GM12865 (cell line): Measurements from ENCODE around the gene LIAS.

Source experiments
- DNase-seq: peaks from one replicate; pipeline ENCODE4 v3.0.0; 2010; ENCODE audit warnings: low read depth
- H3K4me3 ChIP-seq: 2 replicates; pipeline ENCODE4 v1.5.1; 2011; ENCODE audit warnings: mild to moderate bottlenecking, low read depth, low read length, control low read depth
- CTCF ChIP-seq: IDR thresholded peaks from 2 replicates; pipeline ENCODE4 v1.5.1; 2011; ENCODE audit warnings: low read length, control low read depth, low read depth, inconsistent platforms; ENCODE audit not compliant: insufficient read depth; ENCODE audit errors: missing control alignments

The LIAS gene

DNA sequence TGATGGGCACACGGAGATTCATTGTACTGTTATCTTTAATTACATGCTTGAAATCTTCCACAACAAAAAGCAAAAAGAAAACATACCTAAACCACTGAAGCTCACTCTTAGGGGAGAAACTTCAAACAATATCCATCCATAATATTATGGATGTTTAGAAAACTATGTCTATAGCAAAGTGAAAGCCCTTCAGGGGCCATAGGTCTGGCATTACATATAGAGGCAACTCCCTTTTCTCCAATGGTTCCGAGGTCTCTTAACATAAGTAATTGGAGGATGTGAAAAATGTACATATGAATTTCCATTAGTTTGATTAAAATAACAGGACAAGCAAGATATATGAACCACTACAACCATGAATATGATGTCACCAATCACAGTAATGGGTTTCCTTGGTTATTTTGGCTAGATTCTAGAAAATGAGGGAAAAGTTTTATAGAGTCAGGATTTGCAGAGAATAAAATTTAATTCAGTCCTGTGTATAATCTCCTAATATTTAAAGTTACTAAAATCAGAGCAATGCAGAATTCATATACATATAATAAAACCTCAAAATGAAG, 57.6 kb downstream of the LIAS start:
- no peak for DNase-seq
- no peak for TF ChIP-seq CTCF
- H3K4me3 ChIP-seq: no peak overlapping the region

GRCh38 chr4:39518484-39518883, 59.6 kb downstream of the LIAS start:
- no peak overlapping the region for H3K4me3 ChIP-seq
- DNase-seq: no peak
- TF ChIP-seq CTCF: no peak

DNA sequence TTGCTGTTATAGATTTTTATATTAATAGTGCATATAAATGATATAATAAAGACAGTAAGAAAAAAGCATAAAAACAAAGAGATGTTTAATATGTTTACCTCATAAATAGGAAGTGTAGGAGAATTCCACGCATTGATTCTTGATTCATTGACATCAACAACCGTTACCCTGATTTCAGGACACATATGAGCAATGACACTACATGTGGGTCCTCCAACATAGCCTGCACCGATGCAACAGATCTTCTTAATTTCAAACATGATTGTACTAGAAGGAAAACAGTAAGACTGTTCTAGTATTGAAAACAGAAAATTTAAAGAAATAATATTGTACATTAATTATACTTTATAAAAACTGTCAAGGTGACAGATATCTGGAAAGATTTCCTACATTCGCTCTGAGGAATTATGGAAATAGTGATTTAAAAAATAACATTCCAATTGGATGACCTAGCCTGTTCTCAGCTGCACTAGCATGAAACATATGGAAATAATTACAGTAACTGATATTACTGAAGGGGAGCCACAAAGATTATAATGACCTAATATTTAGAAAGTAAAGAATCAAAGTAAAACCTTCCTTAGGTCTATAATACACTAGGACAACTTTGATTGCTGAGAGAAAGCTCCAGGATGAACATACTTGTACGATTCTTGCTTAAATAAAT, 62.5 kb downstream of the LIAS start:
- no peak for TF ChIP-seq CTCF
- H3K4me3 ChIP-seq: no peak overlapping the region
- DNase-seq: no peak

GRCh38 chr4:39522068-39522467, 63.2 kb downstream of the LIAS start:
- no peak for DNase-seq
- H3K4me3 ChIP-seq: no peak overlapping the region
- no peak for TF ChIP-seq CTCF

GRCh38 chr4:39524161-39524957, 65.5 kb downstream of the LIAS start:
- H3K4me3 ChIP-seq: no peak overlapping the region
- no peak for DNase-seq
- TF ChIP-seq CTCF: no peak

- peak; percentile 4 for DNase-seq
- no peak for TF ChIP-seq CTCF
- H3K4me3 ChIP-seq: peak overlapping the region; percentile 77
These were observed 67.2 kb downstream of the LIAS start for GRCh38 chr4:39525822-39526690.
